NCI-H2196 treated with DMSO at 0.1 percent for 48 hours (cell line): ENCODE results near the gene SMAD4.

Experiments
- DNase-seq: peaks from one replicate; lab custom pipeline; 2025; ENCODE audit not compliant: unreplicated experiment; lab: John Stamatoyannopoulos, UW

Gene SMAD4

DNA sequence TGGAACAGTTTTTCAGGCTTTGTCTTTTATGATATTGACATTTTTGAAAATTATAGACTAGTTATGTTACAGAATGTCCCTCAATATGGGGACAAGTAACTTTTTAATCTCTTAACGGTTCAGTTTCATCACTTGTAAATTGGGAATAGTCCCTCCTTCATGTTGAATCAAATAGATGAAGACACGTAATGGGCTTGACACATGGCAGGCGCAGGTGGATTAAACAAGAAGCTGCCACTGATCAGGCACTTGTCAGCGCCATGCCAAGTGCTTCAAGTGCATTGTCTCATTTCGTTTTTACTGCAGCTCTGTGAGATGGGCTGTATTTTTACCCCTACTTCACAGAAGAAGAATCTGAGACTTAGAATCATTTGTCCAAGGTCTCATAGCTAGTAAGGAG is 9.5 kb upstream of the SMAD4 start:
- DNase-seq = no peak

DNA sequence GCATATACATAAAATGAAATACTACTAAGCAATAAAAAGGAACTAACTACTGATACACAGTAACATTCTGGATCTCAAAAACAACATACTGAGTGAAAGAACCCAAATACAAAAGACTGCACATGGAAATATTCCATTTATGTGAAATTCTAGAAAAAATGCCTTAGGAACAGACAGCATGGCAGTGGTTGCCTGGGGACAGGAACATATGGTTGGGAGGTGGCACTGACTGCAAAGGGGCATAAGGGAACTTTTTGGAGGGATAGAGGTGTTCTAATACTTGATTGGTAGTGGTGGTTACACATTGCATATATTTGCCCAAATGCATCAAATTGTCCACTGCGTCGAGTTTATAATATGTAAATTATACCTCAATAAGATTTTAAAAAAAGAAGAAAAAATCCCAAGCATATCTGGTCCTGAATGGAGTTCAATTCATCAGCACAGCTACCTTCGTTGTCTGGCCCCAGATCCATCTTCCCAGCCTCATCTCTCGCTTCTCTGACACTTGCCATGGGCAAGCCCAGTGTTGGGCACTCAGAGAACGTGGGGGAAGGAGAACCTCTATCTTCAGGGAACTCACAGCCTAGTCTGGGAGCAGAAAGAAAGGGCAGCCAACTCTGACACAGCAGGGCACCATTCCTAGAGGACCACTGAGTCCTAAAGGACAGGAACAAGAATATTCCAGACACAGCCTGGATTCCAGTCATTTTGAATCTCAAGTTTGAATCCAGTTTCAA is 8.6 kb upstream of the SMAD4 start:
- no peak for DNase-seq

- DNase-seq = no peak
Measured at GRCh38 chr18:51025512-51025911, 4.5 kb upstream of the SMAD4 start.

- no peak for DNase-seq
Measured at GRCh38 chr18:51028201-51028805, 1.7 kb upstream of the SMAD4 start.

DNA sequence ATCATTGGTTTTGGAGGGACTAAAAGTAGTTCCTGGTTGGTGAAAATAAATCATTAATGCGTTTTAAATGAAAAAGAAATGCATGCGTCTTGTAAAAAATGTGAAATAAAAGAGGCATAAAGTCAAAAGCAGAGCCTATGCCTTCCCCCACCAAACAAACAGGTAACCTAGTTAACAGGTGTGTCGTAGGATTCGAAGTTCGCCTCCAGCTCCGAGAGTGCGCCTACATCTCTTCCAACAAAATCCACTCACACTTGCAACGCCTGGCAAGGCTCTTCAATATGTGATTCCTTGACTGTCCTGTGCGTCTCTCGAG is 677 bp upstream of the SMAD4 start:
- no peak for DNase-seq

- peak; percentile 26 for DNase-seq
Measured at GRCh38 chr18:51030537-51031258, 685 bp downstream of the SMAD4 start.

DNA sequence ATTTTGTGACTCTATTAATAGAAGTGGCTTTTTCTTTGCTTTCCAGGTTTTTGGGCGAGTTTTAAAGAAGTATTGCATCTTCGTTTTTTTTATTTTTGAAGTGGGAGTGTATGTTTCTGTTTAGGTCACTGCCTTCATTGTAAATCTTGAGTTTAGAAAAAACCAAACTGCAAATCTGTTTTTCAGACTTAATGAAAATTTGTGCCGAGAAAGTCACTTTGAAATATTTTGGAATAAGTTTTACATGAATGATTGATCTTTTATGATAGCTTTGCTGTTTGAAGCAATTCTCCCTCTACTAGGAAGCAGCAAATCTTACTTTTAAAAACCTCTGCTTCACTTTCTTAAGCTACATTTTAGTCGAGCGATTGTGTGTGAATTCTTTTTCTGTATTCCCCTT is 2.2 kb downstream of the SMAD4 start:
- no peak for DNase-seq

GRCh38 chr18:51037230-51037629 is 7.2 kb downstream of the SMAD4 start:
- DNase-seq = no peak

- no peak for DNase-seq
Measured at GRCh38 chr18:51038110-51038509, 8.1 kb downstream of the SMAD4 start.

GRCh38 chr18:51039138-51040112 is 9.4 kb downstream of the SMAD4 start:
- no peak for DNase-seq

DNA sequence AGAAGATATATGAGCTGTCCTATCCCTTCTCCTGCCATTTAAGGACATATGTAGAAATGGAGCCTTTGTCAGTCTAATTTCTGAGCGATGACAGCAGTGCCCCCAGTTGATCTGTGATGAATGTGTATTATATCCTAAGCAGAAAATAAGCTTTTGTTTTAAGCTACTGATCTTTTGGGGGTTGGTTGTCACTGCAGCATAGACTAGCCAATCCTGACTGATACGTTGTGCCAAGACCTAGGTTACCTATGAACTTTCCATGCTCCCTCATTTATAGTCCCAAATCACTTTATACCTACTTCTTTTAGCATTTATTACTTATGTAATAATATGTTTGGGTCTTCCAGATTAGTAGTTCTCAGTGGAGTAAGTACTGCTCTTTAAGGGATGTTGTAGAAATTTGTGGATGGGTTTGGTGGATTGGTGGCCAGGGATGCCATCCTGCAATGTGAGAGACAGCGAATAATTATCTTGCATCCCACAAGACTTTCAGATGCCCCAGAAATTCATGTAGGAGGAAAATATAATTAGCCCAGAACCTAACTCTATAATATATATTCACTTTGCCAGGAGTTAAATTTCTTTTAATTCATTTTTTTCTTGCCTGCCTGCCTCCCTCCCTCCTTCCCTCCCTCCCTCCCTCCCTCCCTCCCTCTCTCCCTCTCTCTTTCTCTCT is 11.8 kb downstream of the SMAD4 start:
- no peak for DNase-seq

DNA sequence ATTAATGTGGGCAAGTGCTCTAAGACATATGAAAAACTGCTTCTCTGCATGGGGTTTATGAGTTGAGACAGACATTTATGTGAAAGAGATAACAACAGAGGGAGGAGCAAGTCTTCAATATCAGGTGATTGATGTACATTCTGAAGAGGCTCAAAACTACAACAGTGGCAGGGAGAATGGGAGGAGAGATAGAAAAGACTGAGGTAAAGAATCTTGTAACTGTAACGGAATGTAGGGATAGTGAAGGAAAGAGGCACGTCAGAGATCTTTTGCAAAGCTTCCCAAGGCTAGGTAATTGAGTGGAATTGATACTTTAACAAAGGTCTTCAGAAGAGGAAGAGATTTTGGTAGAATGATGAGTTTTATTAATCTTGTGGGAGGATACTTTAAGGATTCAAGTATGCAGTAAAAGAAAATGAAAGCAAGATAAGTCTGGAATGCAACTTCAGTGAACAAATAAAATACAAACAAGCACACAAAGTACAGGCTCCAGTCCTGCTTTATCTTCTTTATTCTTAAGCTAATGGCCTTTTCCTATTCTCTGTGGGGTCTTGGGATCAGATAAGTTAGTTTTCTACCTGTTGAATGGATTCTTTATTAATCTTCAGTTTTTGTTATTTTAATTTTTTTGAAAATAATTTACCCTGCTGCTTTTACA is 15.0 kb downstream of the SMAD4 start:
- no peak for DNase-seq

DNA sequence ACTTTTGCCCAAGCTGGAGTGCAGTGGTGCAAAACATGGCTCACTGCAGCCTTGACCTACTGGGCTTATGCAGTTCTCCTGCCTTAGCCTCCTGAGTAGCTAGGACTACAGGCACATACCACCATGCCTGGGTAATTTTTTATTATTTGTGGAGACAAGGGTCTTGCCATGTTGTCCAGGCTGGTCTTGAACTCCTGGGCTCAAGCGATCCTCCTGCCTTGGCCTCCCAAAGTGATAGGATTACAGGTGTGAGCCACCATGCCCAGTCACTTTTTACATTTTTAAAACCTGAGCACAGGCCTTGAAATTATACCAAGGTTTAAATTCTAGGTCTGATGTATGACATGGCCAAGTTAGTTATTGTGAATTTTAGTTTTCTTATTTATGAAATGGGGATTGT is 18.2 kb downstream of the SMAD4 start:
- no peak for DNase-seq

DNA sequence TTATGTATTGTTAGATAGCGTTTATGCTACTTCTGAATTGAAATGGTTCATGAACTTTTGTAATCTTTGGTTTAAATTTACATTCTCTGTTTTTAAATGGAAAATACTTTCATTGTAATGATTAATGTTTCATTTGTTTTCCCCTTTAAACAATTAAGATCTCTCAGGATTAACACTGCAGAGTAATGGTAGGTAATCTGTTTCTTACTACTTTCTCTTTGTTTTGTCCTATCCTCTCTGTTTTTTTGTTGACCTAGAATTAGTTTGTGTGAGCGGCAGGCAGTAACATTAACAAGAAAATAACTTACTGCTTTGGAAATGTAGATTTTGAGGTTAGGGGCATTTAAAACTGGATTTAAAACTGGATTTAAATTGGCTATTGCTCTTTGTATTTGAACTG is 19.1 kb downstream of the SMAD4 start:
- DNase-seq = no peak

GRCh38 chr18:51051105-51051712 is 21.2 kb downstream of the SMAD4 start:
- peak; percentile 18 for DNase-seq

DNA sequence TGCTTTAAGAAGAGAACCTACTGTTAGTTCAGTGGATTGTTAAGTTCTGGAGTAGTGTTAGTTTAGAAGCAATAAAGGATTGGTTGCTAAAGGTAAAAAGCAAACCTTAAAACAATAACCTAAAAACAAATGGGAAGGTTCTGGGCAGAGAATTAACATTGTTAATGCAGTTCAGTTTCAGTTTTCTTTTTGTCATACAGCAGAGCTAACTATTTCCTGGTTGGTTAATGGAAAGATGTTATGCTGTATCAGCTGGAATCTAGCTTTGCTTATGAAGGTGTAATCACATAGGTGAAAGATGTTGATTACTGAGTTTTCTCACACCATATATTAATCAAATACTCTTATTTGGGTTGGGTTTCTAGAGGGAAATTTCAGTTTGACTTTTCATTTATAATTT is 23.8 kb downstream of the SMAD4 start:
- no peak for DNase-seq

DNA sequence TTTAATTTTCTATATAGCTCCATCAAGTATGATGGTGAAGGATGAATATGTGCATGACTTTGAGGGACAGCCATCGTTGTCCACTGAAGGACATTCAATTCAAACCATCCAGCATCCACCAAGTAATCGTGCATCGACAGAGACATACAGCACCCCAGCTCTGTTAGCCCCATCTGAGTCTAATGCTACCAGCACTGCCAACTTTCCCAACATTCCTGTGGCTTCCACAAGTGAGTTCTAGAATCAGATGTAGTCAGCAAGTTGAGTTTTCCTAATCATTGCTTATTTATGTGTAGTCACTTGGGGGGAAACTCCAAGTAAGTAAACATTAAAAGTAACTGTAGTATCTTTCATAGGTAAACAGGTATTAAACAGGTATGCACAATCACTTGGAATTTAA is 24.8 kb downstream of the SMAD4 start:
- DNase-seq = no peak

GRCh38 chr18:51059969-51060368 is 30.0 kb downstream of the SMAD4 start:
- no peak for DNase-seq

DNA sequence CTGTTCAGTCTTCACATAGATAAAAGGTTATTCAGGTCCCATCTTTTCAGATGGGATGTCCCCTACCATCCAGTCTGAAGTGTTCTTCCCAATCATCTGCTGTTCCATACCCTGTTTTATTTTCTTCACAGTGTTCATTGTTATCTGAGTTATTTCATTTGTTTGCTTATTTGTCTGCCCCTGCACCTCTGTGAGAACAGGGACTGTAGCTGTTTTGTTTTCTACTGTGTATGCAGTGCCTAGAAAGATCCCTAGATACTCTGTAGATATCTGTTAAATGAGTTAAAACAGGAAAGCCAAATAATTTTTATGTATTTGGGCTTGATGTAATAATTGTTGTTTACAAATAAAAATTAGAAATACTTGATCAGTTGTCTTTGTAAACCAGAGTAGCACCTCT is 34.2 kb downstream of the SMAD4 start:
- DNase-seq = no peak

GRCh38 chr18:51066273-51066672 is 36.3 kb downstream of the SMAD4 start:
- DNase-seq = no peak
